WTC11 (cell line): ENCODE measurements around the gene PRKCE. TPM values are rescaled to one million over a fixed set of nuclear protein-coding genes. Genes with fewer than 3 reads are reported as not detected.

Experiments used
- ATAC-seq: fragments of 200-7000 bp; cut with Tn5 transposase; 2 replicates; pipeline ENCODE4 v1.10.0; 2021; ENCODE audit warnings: mild to moderate bottlenecking, moderate library complexity
- CTCF ChIA-PET: fragments of 300-600 bp; sonication (Branson Sonifier 250); formaldehyde crosslinking; loops from one replicate; lab custom pipeline; 2021; ENCODE audit warnings: antibody characterized with exemption; lab: Charles Lee
- POLR2A ChIA-PET: fragments of 350-600 bp; sonication (Branson Sonifier 250); formaldehyde crosslinking; loops from one replicate; lab custom pipeline; 2021; ENCODE audit warnings: antibody characterized with exemption; lab: Charles Lee
- DNase-seq: peaks from one replicate; pipeline ENCODE4 v3.0.0; 2021; ENCODE audit warnings: low spot score
- H3K27ac Mint-ChIP-seq: 2 replicates; pipeline ENCODE4 v1.8.0; 2021; ENCODE audit warnings: mixed read lengths
- H3K27me3 Mint-ChIP-seq: 2 replicates; pipeline ENCODE4 v1.8.0; 2021; ENCODE audit warnings: low read depth, mild to moderate bottlenecking, moderate library complexity, mixed read lengths
- H3K36me3 Mint-ChIP-seq: 2 replicates; pipeline ENCODE4 v1.8.0; 2021; ENCODE audit warnings: mixed read lengths
- H3K4me1 Mint-ChIP-seq: 2 replicates; pipeline ENCODE4 v1.8.0; 2022; ENCODE audit warnings: mixed read lengths
- H3K4me3 Mint-ChIP-seq: 2 replicates; pipeline ENCODE4 v1.8.0; 2021; ENCODE audit warnings: mild to moderate bottlenecking, moderate library complexity, mixed read lengths
- H3K9me3 Mint-ChIP-seq: 2 replicates; pipeline ENCODE4 v1.8.0; 2021; ENCODE audit warnings: mixed read lengths
- ATF1 ChIP-seq: sonication (generic); formaldehyde crosslinking; IDR thresholded peaks from 2 replicates; pipeline ENCODE4 v1.8.1; 2023; ENCODE audit warnings: mild to moderate bottlenecking, moderate library complexity, missing genetic modification reagents
- CREM ChIP-seq: sonication (generic); formaldehyde crosslinking; IDR thresholded peaks from 2 replicates; pipeline ENCODE4 v1.8.1; 2022; ENCODE audit warnings: mild to moderate bottlenecking, missing genetic modification reagents, moderate library complexity
- ESRRA ChIP-seq: sonication (generic); formaldehyde crosslinking; IDR thresholded peaks from 2 replicates; pipeline ENCODE4 v1.8.1; 2022; ENCODE audit warnings: mild to moderate bottlenecking, missing genetic modification reagents, borderline replicate concordance
- ZNF232 ChIP-seq: sonication (generic); formaldehyde crosslinking; IDR thresholded peaks from 2 replicates; pipeline ENCODE4 v1.8.0; 2022; ENCODE audit warnings: mild to moderate bottlenecking, missing genetic modification reagents
- total RNA-seq: library from RNA; stranded (reverse); gene quantifications from 3 replicates; pipeline ENCODE4 v1.2.3, GENCODE V29; 2021
- TF ChIP-seq, protein P1 (sequence below): sonication (generic); formaldehyde crosslinking; IDR thresholded peaks from 2 replicates; pipeline ENCODE4 v1.8.1; 2022; ENCODE audit warnings: mild to moderate bottlenecking, missing genetic modification reagents, moderate library complexity, borderline replicate concordance
- TF ChIP-seq, protein P2 (sequence below): sonication (generic); formaldehyde crosslinking; IDR thresholded peaks from 2 replicates; pipeline ENCODE4 v1.8.0; 2023; ENCODE audit warnings: mild to moderate bottlenecking, missing genetic modification reagents
- TF ChIP-seq, protein P3 (sequence below): sonication (generic); formaldehyde crosslinking; IDR thresholded peaks from 2 replicates; pipeline ENCODE4 v1.8.1; 2023; ENCODE audit warnings: mild to moderate bottlenecking, missing genetic modification reagents
- TF ChIP-seq, protein P4 (sequence below): sonication (generic); formaldehyde crosslinking; IDR thresholded peaks from 2 replicates; pipeline ENCODE4 v1.8.0; 2022; ENCODE audit warnings: mild to moderate bottlenecking, missing genetic modification reagents
- TF ChIP-seq, protein P5 (sequence below): fragments of 250-450 bp; sonication (Bioruptor Pico); IDR thresholded peaks from 2 replicates; pipeline ENCODE4 v1.9.0; 2021; ENCODE audit warnings: mild to moderate bottlenecking, borderline replicate concordance
- TF ChIP-seq, protein P6 (sequence below): sonication (generic); formaldehyde crosslinking; IDR thresholded peaks from 2 replicates; pipeline ENCODE4 v1.8.1; 2022; ENCODE audit warnings: mild to moderate bottlenecking, moderate library complexity, missing genetic modification reagents
- TF ChIP-seq, protein P7 (sequence below): sonication (generic); formaldehyde crosslinking; conservative IDR thresholded peaks from 2 replicates; pipeline ENCODE4 v1.8.1; 2022; ENCODE audit warnings: mild to moderate bottlenecking, missing genetic modification reagents
- TF ChIP-seq, protein P8 (sequence below): sonication (generic); formaldehyde crosslinking; conservative IDR thresholded peaks from 2 replicates; pipeline ENCODE4 v1.8.1; 2023; ENCODE audit warnings: mild to moderate bottlenecking, low read depth, missing genetic modification reagents, moderate library complexity
- TF ChIP-seq, protein P9 (sequence below): fragments of 250-450 bp; sonication (Bioruptor Pico); IDR thresholded peaks from 2 replicates; pipeline ENCODE4 v1.9.0; 2021; ENCODE audit warnings: mild to moderate bottlenecking
- TF ChIP-seq, protein P10 (sequence below): sonication (generic); formaldehyde crosslinking; IDR thresholded peaks from 2 replicates; pipeline ENCODE4 v1.8.0; 2022; ENCODE audit warnings: mild to moderate bottlenecking, missing genetic modification reagents

The PRKCE gene
- total RNA-seq, 1 experiment from 2014 or later, result 5.8 TPM

DNA sequence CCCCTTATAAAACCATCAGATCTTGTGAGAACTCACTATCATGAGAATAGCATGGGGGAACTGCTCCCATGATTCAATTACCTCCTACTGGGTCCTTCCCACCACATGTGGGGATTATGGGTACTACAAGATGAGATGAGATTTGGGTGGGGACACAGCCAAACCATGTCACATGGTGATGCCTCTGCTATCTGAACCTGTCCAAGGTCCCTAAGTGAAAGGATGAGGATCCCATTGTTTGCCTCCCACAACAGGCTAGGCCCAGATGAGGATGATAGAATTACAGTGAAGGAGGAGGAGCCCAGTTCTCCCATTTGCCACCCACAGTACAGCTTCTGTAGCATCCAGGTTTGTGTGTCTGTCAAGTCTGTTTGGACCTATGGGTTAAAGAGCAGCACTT is 65.4 kb downstream of the PRKCE start:
- H3K36me3 Mint-ChIP-seq, result no peaks in the 10 kb centered on the region
- no peaks in the 10 kb centered on the region for H3K9me3 Mint-ChIP-seq
- H3K4me3 Mint-ChIP-seq, result no peak overlapping the region
- H3K27me3 Mint-ChIP-seq, result no peaks in the 10 kb centered on the region
- CTCF ChIA-PET, result no interaction called here
- H3K27ac Mint-ChIP-seq, result no peak overlapping the region
- no peak for ATAC-seq
- DNase-seq, result no peak
- peaks cover 11% of the 10 kb centered on the region for H3K4me1 Mint-ChIP-seq
- POLR2A ChIA-PET, result no interaction called here
- TF ChIP-seq, protein P1, sequence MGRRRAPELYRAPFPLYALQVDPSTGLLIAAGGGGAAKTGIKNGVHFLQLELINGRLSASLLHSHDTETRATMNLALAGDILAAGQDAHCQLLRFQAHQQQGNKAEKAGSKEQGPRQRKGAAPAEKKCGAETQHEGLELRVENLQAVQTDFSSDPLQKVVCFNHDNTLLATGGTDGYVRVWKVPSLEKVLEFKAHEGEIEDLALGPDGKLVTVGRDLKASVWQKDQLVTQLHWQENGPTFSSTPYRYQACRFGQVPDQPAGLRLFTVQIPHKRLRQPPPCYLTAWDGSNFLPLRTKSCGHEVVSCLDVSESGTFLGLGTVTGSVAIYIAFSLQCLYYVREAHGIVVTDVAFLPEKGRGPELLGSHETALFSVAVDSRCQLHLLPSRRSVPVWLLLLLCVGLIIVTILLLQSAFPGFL (CRISPR knock-in tag), result no peak
- TF ChIP-seq ZNF232 (CRISPR knock-in tag) (no peak), ATF1 (CRISPR knock-in tag) (no peak), CREM (CRISPR knock-in tag) (no peak), ESRRA (CRISPR knock-in tag) (no peak)
- TF ChIP-seq, protein P2, sequence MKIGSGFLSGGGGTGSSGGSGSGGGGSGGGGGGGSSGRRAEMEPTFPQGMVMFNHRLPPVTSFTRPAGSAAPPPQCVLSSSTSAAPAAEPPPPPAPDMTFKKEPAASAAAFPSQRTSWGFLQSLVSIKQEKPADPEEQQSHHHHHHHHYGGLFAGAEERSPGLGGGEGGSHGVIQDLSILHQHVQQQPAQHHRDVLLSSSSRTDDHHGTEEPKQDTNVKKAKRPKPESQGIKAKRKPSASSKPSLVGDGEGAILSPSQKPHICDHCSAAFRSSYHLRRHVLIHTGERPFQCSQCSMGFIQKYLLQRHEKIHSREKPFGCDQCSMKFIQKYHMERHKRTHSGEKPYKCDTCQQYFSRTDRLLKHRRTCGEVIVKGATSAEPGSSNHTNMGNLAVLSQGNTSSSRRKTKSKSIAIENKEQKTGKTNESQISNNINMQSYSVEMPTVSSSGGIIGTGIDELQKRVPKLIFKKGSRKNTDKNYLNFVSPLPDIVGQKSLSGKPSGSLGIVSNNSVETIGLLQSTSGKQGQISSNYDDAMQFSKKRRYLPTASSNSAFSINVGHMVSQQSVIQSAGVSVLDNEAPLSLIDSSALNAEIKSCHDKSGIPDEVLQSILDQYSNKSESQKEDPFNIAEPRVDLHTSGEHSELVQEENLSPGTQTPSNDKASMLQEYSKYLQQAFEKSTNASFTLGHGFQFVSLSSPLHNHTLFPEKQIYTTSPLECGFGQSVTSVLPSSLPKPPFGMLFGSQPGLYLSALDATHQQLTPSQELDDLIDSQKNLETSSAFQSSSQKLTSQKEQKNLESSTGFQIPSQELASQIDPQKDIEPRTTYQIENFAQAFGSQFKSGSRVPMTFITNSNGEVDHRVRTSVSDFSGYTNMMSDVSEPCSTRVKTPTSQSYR (CRISPR knock-in tag), result no peak
- TF ChIP-seq, protein P3, sequence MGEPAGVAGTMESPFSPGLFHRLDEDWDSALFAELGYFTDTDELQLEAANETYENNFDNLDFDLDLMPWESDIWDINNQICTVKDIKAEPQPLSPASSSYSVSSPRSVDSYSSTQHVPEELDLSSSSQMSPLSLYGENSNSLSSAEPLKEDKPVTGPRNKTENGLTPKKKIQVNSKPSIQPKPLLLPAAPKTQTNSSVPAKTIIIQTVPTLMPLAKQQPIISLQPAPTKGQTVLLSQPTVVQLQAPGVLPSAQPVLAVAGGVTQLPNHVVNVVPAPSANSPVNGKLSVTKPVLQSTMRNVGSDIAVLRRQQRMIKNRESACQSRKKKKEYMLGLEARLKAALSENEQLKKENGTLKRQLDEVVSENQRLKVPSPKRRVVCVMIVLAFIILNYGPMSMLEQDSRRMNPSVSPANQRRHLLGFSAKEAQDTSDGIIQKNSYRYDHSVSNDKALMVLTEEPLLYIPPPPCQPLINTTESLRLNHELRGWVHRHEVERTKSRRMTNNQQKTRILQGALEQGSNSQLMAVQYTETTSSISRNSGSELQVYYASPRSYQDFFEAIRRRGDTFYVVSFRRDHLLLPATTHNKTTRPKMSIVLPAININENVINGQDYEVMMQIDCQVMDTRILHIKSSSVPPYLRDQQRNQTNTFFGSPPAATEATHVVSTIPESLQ (CRISPR knock-in tag), result no peak
- TF ChIP-seq, protein P4, sequence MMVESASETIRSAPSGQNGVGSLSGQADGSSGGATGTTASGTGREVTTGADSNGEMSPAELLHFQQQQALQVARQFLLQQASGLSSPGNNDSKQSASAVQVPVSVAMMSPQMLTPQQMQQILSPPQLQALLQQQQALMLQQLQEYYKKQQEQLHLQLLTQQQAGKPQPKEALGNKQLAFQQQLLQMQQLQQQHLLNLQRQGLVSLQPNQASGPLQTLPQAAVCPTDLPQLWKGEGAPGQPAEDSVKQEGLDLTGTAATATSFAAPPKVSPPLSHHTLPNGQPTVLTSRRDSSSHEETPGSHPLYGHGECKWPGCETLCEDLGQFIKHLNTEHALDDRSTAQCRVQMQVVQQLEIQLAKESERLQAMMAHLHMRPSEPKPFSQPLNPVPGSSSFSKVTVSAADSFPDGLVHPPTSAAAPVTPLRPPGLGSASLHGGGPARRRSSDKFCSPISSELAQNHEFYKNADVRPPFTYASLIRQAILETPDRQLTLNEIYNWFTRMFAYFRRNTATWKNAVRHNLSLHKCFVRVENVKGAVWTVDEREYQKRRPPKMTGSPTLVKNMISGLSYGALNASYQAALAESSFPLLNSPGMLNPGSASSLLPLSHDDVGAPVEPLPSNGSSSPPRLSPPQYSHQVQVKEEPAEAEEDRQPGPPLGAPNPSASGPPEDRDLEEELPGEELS (CRISPR knock-in tag), result no peak
- TF ChIP-seq, protein P5, sequence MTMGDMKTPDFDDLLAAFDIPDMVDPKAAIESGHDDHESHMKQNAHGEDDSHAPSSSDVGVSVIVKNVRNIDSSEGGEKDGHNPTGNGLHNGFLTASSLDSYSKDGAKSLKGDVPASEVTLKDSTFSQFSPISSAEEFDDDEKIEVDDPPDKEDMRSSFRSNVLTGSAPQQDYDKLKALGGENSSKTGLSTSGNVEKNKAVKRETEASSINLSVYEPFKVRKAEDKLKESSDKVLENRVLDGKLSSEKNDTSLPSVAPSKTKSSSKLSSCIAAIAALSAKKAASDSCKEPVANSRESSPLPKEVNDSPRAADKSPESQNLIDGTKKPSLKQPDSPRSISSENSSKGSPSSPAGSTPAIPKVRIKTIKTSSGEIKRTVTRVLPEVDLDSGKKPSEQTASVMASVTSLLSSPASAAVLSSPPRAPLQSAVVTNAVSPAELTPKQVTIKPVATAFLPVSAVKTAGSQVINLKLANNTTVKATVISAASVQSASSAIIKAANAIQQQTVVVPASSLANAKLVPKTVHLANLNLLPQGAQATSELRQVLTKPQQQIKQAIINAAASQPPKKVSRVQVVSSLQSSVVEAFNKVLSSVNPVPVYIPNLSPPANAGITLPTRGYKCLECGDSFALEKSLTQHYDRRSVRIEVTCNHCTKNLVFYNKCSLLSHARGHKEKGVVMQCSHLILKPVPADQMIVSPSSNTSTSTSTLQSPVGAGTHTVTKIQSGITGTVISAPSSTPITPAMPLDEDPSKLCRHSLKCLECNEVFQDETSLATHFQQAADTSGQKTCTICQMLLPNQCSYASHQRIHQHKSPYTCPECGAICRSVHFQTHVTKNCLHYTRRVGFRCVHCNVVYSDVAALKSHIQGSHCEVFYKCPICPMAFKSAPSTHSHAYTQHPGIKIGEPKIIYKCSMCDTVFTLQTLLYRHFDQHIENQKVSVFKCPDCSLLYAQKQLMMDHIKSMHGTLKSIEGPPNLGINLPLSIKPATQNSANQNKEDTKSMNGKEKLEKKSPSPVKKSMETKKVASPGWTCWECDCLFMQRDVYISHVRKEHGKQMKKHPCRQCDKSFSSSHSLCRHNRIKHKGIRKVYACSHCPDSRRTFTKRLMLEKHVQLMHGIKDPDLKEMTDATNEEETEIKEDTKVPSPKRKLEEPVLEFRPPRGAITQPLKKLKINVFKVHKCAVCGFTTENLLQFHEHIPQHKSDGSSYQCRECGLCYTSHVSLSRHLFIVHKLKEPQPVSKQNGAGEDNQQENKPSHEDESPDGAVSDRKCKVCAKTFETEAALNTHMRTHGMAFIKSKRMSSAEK (CRISPR knock-in tag), result no peak
- TF ChIP-seq, protein P6, sequence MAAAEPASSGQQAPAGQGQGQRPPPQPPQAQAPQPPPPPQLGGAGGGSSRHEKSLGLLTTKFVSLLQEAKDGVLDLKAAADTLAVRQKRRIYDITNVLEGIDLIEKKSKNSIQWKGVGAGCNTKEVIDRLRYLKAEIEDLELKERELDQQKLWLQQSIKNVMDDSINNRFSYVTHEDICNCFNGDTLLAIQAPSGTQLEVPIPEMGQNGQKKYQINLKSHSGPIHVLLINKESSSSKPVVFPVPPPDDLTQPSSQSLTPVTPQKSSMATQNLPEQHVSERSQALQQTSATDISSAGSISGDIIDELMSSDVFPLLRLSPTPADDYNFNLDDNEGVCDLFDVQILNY (CRISPR knock-in tag), result no peak
- TF ChIP-seq, protein P7, sequence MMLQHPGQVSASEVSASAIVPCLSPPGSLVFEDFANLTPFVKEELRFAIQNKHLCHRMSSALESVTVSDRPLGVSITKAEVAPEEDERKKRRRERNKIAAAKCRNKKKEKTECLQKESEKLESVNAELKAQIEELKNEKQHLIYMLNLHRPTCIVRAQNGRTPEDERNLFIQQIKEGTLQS (CRISPR knock-in tag), result no peak
- TF ChIP-seq, protein P8, sequence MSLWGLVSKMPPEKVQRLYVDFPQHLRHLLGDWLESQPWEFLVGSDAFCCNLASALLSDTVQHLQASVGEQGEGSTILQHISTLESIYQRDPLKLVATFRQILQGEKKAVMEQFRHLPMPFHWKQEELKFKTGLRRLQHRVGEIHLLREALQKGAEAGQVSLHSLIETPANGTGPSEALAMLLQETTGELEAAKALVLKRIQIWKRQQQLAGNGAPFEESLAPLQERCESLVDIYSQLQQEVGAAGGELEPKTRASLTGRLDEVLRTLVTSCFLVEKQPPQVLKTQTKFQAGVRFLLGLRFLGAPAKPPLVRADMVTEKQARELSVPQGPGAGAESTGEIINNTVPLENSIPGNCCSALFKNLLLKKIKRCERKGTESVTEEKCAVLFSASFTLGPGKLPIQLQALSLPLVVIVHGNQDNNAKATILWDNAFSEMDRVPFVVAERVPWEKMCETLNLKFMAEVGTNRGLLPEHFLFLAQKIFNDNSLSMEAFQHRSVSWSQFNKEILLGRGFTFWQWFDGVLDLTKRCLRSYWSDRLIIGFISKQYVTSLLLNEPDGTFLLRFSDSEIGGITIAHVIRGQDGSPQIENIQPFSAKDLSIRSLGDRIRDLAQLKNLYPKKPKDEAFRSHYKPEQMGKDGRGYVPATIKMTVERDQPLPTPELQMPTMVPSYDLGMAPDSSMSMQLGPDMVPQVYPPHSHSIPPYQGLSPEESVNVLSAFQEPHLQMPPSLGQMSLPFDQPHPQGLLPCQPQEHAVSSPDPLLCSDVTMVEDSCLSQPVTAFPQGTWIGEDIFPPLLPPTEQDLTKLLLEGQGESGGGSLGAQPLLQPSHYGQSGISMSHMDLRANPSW (CRISPR knock-in tag), result no peak
- TF ChIP-seq, protein P9, sequence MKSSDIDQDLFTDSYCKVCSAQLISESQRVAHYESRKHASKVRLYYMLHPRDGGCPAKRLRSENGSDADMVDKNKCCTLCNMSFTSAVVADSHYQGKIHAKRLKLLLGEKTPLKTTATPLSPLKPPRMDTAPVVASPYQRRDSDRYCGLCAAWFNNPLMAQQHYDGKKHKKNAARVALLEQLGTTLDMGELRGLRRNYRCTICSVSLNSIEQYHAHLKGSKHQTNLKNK (CRISPR knock-in tag), result no peak
- TF ChIP-seq, protein P10, sequence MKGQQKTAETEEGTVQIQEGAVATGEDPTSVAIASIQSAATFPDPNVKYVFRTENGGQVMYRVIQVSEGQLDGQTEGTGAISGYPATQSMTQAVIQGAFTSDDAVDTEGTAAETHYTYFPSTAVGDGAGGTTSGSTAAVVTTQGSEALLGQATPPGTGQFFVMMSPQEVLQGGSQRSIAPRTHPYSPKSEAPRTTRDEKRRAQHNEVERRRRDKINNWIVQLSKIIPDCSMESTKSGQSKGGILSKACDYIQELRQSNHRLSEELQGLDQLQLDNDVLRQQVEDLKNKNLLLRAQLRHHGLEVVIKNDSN (CRISPR knock-in tag), result no peak
